Mucosa of descending colon (tissue), 3 donors: ENCODE data around the gene ZIC4. TPM values are rescaled to one million over a fixed set of nuclear protein-coding genes. Genes with fewer than 3 reads are reported as not detected.

Experiments used
- ATAC-seq: fragments of 200-7000 bp; cut with Tn5 transposase; one replicate; pipeline ENCODE4 v1.9.1; 2020; ENCODE audit warnings: mild to moderate bottlenecking, moderate library complexity
- DNase-seq, 3 donors: peaks; one replicate each; pipeline ENCODE4 v3.0.0-alpha.2; 2020
- H3K36me3 ChIP-seq: fragments of 200-600 bp; one replicate; pipeline ENCODE4 v1.8.0; 2021; ENCODE audit warnings: low read depth, mild to moderate bottlenecking
- H3K4me1 ChIP-seq: fragments of 200-600 bp; one replicate; pipeline ENCODE4 v1.8.0; 2021; ENCODE audit warnings: low read depth, mild to moderate bottlenecking
- H3K4me3 ChIP-seq: fragments of 200-600 bp; one replicate; pipeline ENCODE4 v1.8.0; 2021; ENCODE audit warnings: mild to moderate bottlenecking
- H3K9me3 ChIP-seq: fragments of 200-600 bp; one replicate; pipeline ENCODE4 v1.8.0; 2021; ENCODE audit warnings: mild to moderate bottlenecking
- CTCF ChIP-seq: fragments of 200-600 bp; IDR thresholded peaks from one replicate; pipeline ENCODE4 v1.8.0; 2022; ENCODE audit warnings: antibody characterized with exemption, mild to moderate bottlenecking
- intact Hi-C, 2 donors: fragments of 100-400 bp; cut with DNase I in 1 of 2; cut with micrococcal nuclease in 1 of 2; formaldehyde crosslinking; loops; one replicate each; pipeline versions ENCODE4 v1.11.0 to v1.11.1; 2022; cut with DNase I, micrococcal nuclease
- total RNA-seq, 3 donors: library from RNA; stranded (reverse); fragmentation: NEBNext Ultra II Directional in 2 of 3; extraction: Animal tissue kit (Norgen Biotek cat#: 25700) in 2 of 3; gene quantifications; one replicate each; pipeline versions ENCODE4 v1.2.1 to v1.2.4, GENCODE V29; 2021 to 2023
- donor health status: DM: no; HTN: no; CAD: no; lungs with moderate emphysema.
- donor health status: DM: no; HTN: no; CAD: no.
- donor health status: DM: no; HTN: yes; CAD: no.

Gene ZIC4
- total RNA-seq, 3 donors from 2014 or later, result not detected

DNA sequence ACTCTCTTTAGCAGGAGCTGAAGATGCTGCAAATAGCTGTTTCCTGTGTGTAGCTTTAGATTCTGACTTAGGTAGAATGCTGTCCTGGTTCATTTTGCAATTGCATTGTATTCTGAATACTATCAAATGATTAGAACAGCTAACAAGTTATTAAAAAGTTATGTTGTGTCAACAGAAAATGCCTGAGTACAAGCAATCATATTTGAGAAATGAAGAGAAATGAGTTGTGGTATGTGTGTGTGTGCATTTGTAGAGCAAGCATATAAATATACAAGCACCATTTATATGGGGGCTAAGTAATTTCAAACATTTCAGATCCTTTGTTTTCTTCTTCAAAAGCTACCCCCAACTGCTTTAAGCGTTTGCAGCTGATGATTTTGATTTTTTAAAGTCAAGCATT, 10.6 kb upstream of the ZIC4 start:
- Histone ChIP-seq H3K9me3 (no peaks in the 10 kb centered on the region), H3K36me3 (no peaks in the 10 kb centered on the region), H3K4me1 (peaks cover 3% of the 10 kb centered on the region), H3K4me3 (no peak overlapping the region)
- no peak for ATAC-seq
- no peak for TF ChIP-seq CTCF
- DNase-seq, result no peak
- intact Hi-C loops, result no loop called here

- DNase-seq (no peak), ATAC-seq (no peak)
- Histone ChIP-seq H3K4me1 (peaks cover 6% of the 10 kb centered on the region), H3K4me3 (no peak overlapping the region), H3K36me3 (no peaks in the 10 kb centered on the region), H3K9me3 (no peaks in the 10 kb centered on the region)
- intact Hi-C loops, result no loop called here
- no peak for TF ChIP-seq CTCF
Measured at GRCh38 chr3:147415874-147416273, 9.5 kb upstream of the ZIC4 start.

GRCh38 chr3:147415286-147415685, 8.9 kb upstream of the ZIC4 start:
- ATAC-seq (no peak), DNase-seq (no peak)
- Histone ChIP-seq H3K4me3 (no peak overlapping the region), H3K4me1 (peaks cover 10% of the 10 kb centered on the region), H3K36me3 (no peaks in the 10 kb centered on the region), H3K9me3 (no peaks in the 10 kb centered on the region)
- TF ChIP-seq CTCF, result no peak
- intact Hi-C loops, result no loop called here

DNA sequence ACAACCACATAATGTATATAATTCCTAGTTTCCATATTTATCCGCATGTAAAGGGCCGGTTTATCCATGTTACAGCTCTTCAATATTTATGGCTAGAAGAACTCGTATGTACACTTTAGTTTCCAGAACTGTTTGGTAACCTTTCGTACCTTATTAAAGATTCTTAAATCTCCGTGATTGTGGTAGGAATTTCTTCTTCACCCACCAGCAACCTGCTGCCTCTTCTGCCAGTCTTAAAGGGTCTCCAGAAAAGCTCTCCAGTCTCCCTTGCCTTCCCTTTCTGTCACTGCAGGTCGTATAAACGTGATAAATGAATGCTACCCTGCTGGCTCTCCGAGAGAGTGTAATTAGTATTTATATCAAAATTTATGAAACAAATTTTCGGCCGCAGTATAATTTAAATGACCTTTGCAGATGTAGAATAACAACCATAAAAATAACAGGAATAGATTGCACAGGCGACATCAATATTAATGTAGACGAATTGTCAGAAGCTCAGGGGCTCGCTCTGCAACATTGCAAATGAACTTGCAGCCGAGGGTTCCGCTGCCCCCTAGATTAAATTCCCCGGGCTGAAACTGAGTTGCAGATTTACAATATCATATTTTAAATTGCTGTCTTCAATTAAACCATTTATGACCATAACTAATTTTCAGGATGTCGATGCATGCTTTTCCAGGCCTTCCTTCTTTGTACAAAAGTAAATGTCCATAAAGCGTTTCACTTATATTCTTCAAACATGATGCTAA, 8.2 kb upstream of the ZIC4 start:
- TF ChIP-seq CTCF, result no peak
- Histone ChIP-seq H3K4me3 (no peak overlapping the region), H3K4me1 (peaks cover 10% of the 10 kb centered on the region), H3K9me3 (no peaks in the 10 kb centered on the region), H3K36me3 (no peaks in the 10 kb centered on the region)
- ATAC-seq, result no peak
- intact Hi-C loops, result no loop called here
- DNase-seq, result no peak

DNA sequence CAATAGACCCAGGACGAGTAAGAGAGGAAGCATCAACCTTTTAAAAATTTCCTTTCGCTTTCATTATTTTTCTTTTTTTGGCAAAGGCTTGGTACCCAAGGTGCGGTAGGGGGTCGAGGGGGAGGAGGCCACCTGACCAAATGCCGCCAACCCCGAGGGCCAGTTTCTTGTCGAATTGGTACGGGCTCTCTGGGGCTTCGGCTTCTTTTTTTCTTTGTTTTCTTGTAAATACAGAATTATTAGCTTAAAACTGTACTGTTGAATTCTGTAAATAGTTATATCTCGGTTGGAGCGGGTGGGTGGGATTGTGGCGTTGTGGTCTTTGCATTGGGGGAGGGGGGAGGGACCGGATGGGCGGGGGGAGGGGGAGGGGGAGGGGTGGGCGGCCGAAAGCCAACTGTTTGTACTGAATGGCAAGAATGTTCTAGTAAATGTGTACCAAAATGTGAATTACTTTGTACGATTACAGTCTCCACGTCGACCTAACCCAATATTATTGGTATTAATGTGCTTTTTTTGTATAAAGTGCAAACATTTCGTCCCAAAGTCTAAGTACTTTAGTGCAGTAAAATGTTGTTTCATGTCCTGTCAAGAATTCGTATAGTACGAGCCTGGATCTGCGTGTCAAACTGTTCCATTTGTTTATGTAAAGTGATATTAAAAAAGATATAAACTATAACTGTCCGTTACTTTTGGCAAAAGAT, 7.5 kb upstream of the ZIC4 start:
- TF ChIP-seq CTCF, result no peak
- Histone ChIP-seq H3K4me1 (peaks cover 10% of the 10 kb centered on the region), H3K36me3 (no peaks in the 10 kb centered on the region), H3K9me3 (no peaks in the 10 kb centered on the region), H3K4me3 (no peak overlapping the region)
- ATAC-seq (no peak), DNase-seq (no peak)
- intact Hi-C loops, result no loop called here
